GM21529 (cell line): ENCODE results near the gene SLX4IP.

Experiments
- ATAC-seq: cut with Tn5 transposase; IDR thresholded peaks from one replicate; pipeline ENCODE4 v1.9.1; 2021; ENCODE audit not compliant: unreplicated experiment

The SLX4IP gene

DNA sequence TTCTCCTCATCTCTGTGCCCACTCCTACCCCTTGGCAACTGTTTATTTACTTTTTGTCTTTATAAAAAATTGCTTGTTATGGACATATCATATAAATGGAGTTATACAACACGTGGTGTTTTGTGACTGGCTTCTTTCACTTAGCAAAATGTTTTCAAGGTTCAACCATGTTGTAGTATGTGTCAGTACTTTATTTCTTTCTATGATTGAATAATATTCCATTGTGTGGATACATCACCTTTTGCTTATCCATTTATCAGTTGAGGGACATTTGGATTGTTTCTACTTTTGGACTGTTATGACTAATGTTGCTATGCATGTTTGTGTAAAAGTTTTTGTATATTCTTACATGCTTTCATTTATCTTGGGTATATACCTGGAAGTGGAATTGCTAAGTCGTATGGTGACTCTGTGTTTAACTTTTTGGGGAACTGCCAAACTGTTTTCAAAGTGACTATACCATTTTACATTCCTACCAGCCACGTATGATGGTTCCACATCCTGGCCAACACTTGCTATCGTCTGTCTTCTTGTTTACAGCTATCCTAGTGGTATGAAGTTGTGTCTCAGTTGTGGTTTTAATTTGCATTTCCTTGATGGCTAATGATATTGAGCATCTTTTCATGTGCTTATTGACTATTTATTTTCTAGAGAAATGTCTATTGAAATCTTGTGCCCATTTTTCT is 84.4 kb downstream of the SLX4IP start:
- ATAC-seq = peak; percentile 54

DNA sequence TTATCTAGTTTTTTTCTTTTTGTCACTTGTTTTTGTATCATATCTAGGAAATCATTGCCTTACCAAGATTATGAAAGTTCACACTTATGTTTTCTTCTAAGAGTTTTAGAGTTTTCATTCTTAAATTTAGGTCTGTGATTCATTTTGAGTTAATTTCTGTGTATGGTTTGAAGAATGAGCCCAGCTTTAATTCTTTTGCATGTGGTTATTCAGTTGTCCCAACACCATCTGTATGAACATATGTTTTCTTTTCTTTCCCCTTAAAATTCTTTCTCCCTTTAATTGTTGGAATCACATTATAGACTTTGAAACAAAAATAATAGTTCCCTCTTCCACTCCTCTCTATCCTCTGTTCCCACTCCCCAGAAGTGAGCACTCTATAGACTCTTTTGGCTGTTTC is 85.4 kb downstream of the SLX4IP start:
- no peak for ATAC-seq

DNA sequence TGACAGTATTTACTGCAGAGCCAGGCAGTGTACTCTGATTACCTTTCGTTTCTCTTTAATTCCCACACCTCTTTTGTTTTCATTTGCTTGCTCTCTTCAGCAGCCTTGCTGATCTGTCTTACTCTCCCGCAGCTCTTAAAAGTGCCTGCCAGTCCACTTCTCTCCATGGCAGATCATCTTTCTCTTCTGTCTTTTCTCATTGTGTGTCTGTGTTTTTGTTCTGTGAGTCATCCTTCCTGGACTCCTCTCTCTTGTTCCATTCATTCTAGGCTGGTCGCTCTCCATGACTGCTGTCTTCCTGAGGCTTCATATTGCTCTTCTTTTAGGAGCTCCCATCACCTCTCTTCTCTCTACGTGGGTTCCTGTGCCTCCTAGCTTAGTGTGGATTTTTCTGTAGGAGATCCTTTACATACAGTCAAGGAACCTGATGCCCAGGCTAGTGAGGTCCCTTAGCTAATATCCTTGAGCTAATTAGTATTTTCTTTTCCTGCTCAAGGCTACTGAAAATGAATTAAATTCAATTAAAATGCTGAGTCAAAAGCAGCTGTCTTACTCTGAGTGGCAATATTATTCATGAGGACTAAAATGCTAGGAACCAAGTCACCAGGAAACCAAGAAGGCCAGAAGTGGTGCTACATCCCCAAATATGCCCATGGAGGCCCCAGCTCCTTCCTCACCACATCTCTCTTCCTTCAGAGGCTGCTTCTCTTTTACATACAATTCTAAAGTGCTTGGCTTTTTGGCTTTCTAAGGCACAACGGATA is 86.1 kb downstream of the SLX4IP start:
- no peak for ATAC-seq

DNA sequence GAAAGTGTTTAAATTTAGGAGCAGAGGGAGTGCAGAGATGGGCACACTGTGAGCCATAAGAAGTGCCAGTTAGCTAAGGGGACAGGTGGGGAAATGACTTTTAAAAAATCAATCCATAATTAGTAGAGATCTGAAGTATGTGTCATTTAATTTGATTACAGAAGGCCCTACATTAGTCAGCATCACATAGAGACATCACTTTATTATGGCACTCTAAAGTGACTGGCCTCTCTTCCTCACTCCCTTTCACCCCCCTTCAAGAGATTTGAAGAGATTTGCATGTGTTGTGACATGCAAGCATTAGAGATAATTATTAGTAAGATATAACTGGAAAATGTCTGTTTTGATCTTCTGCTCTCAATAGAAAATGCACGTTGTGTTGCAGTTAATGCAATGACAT is 86.7 kb downstream of the SLX4IP start:
- no peak for ATAC-seq

DNA sequence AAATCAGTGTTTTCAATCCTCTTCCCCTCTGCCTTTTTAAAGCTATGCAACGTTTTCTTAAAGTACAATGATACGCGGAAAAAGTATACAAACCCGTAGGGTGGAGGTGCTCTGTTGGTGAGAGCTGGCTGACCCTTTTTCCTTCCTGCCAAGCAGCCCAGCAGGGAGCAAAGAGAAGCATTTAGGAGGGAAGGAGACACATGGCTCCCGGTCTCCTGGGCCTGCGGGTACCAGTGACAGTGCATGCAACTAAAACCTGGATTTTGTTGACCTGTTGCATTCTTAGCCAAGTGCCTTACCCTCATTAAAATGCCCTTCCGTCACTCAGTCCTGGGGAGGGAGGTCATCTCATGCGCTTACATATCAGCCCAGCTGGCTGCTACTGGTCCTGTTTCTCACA is 87.2 kb downstream of the SLX4IP start:
- no peak for ATAC-seq

DNA sequence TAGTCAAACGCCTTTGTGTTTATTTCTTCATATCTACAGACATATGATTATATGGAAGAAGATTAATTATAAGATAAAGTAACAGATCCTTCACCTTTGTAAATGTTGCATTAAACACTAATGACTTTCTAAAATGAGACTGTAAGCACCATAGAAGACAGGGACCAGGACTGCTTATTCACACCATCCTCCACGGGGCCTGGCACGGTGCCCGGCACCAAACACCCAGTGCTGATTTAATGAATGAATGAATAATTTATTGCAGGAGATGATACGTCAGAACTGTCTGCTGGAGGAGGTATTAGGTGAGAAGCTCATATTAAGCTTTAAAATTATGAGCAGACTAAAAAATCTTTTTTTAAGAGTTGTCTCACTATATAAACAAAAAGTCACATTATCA is 88.3 kb downstream of the SLX4IP start:
- no peak for ATAC-seq

DNA sequence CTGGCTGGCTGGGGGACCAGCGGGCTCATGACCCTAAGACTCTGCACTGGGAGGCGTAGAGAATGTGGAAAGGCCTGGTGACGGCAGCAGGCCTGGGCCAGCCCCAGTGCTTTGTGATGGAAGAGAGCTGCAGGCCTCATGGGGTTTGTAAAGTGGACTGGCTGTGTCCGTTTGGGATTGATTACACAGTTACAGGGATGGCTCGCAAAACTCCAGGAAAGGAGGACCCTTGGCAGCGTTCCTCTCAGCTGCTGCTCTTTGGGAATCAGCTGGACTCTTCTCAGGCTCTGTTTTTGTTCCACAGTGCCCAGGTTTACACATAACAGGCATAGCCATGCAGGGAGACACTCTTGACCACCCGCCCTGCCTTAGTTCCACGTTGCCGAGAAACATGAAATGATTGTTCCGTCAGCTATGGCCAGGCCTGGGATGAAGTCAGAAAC is 89.0 kb downstream of the SLX4IP start:
- no peak for ATAC-seq

DNA sequence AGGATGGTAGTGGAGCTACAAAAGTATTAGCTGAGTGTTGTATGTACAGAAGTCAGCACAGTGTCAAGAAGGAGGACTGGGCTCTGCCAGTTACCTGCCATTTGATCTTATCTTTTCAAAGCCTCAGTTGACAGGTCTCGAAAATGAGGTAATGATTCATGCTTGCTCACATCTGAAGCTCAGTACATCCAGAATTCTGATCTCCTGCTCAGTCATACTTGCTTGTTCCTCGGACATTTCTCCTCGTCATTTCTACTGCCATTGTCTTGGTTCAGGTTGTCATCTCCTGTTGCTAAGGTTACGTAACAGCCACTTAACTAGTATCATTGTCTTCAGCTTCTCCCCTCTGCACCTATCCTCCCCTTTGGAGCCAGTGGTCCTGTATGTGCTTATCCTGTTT is 89.5 kb downstream of the SLX4IP start:
- ATAC-seq = no peak

DNA sequence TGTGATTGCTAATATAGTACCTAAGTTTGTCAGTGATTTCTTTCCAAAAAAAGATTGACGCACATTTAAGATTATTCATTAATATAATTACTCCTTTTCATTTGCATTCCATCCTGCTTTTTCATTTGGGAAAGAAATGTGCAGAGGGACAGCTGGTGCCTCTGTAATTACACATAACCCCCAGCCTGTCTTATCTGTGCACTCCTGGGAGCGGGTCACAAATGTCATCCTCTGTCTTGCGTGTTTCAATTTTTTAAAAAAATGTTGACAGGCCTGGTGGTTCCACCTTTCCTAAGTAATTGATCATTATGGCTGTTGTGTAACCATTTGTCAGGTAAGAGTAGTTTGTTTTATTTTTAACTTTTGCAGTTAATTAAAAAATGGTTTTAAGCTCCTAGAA is 92.7 kb downstream of the SLX4IP start:
- ATAC-seq = no peak

DNA sequence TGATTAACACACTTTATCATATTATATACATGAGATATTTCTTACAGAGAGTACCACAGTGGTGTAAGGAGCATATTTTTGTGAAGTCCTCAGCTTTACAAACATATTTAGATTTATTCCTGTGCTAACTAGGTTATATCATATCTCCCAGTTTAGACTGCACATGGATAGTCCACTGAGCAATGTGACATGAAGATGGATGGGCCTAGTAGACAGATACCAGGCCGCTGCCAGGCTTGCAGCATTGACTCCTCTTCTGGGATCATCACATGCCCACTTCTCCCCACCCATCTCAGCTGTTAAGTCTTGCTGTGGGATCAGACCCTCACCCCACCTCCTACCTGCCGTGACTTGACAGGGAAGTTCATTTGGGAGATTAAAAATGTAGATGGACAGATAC is 95.8 kb downstream of the SLX4IP start:
- no peak for ATAC-seq

DNA sequence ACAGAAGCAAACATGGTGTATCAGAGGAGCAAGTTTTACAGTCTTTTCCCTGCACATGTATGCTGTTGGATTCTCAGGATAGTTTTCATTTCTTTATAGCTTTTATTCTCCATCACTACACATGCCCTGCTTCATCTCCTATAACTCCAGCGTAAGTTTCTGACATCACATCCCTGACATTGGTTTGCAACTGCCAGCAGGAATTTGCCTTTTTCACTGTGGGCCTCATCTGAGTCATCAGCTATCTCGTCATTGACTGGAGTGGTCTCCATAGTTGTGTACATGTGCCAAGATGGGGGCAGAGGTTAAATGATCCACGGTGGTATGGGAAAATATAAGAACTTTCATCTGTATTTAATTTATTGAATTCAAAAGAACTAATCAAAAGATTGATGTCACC is 96.7 kb downstream of the SLX4IP start:
- no peak for ATAC-seq

DNA sequence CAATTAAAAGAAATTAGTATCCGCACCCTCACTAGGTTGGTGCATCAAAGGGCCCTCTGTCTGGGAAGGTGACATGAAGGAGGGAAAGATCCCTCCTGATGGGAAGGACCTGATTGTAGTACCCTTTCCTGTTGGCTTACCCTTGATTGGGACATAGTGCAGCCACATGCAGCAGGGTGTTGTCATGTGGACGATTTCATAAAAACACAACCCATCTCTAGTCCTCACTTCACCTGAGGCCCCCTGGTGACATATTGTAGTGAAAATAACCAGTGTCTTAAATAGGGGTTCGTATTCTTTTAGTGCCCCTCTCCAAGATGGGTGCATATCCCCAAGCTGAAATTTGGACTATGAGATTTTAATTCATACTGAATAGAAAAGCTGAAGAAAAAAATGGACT is 97.3 kb downstream of the SLX4IP start:
- ATAC-seq = no peak

DNA sequence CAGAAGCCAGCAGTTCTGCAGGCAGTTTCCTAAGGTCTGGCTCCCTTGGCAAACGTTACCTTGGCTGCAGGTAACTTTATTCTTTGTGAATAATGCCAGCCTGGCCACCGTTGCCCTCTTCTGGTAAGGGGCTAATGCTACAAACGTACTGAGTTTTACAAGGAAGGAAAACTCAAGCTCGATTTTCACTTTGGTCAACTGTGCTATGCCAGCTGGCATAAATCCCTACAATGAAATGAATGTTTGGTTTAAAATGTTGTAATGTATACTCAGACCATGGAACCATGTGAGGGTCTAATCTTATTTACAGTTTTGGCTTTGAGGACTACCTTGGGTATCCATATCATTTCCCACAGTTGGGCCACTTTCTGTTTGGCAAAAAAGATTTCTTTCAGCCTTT is 101.4 kb downstream of the SLX4IP start:
- no peak for ATAC-seq

DNA sequence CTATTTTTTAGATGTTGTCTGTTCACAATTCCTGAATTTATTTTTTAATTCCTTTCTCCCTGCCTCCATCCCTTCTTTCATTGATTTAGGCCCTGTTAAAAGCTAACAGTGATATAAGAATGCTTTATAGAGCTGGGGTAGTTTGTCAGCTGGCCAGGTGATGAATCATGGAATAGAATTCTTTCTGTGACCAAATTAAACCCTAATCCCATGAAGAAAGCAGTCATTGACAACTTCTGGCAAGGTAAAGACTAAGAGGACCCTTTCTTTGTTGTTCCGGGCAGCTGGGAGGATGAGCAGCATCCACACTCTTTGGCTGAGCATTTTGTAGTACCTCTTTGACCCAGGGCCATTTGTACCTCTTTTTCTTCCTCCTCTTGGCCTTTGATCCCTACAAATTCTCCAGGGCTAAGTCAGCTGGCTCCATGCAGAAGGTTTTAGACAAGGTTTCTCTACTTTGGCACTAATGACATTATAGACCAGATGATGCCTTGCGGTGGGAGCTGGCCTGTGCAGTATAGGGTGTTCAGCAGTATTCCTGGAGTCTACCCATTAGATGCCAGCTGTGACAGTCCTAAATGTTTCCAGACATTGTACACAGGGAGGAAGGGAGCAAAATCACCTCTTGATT is 102.9 kb downstream of the SLX4IP start:
- ATAC-seq = no peak

DNA sequence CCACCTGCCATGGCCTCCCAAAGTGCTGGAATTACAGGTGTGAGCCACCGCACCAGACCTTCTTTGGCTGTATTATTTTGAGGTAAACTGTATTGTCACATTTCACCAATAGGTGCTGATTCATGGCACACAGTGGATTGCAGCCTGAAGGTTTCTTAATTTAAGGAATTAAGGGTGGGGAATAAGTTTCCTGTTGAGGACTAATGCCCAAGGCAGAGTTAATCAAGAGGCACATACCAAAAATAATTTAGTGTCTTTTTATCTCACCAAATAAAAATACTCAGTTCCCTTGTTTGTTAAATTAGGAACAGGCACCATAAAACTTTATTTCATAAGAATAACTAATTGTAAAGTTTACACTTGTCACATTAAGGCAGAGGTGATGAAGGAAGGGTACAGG is 103.7 kb downstream of the SLX4IP start:
- no peak for ATAC-seq

DNA sequence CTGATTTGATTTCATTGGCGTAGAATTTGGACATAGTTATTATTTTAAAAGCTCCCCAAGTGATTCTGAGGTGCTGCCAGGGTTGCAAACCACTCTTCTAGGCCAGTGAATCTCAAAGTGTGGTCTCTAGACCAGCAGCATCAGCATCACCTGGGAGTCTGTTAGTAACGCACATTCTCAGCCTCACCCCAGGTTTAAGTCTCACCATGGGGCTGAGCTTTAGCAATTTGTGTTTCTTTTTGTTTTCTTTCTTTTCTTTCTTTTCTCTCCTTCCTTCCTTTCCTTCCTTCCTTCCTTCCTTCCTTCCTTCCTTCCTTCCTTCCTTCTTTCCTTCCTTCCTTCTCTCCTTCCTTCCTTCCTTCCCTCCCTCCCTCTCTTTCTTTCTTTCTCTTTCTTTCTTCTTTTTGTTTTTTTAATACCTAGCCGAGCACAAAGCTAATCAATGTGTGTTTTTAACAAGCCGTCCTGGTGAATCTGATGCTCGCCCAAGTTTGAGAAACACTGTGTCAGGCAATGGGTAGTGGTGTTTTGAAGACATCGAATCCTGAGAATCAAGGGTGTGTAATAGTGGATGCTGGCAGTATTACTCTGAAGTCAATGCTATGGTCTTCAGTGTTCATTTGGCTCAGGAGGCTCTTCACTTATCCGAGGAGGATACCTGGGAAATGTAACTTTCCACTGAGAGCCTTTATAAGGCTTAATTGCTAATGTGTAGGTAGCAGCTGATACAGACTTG is 104.9 kb downstream of the SLX4IP start:
- no peak for ATAC-seq

DNA sequence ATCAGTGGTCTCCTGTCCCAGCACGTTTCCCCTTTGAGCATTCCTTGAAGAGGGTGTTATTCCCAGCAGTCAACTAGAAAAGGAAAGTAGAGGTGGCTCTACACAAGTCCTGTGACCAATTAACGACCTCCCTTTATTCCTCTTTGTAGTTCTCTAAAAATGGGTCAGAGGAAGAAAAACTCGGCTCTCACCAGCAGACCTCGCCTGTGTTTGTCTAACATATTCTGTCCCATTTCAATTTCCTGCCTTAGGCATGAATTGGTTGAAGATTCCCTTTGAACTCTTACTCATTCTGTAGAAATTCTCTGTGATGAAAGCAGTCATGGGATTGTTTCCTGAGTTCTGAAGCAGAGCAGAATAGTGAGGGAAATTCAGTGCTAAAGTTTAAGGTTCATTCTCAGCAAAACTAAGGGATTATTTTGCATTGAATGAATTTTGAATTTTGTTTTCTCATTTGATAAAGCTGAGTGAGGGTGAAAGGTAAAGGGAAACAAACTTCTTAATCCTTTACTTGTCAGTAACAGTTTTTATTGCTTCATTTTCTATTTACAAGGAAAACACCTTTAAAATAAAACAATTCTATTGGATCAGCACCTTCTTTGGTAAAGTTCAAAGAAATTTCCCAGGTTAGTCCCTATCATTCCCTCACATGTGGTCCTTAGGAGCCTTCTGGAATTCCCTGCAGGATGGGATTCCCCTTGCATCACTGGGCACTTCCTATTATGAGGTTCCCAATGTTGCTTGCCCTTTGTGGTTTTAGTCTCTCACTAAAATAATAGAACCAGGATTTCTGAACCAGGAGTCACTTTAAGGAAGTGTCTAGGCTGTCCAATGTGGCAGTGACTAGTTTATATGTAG is 105.8 kb downstream of the SLX4IP start:
- no peak for ATAC-seq

DNA sequence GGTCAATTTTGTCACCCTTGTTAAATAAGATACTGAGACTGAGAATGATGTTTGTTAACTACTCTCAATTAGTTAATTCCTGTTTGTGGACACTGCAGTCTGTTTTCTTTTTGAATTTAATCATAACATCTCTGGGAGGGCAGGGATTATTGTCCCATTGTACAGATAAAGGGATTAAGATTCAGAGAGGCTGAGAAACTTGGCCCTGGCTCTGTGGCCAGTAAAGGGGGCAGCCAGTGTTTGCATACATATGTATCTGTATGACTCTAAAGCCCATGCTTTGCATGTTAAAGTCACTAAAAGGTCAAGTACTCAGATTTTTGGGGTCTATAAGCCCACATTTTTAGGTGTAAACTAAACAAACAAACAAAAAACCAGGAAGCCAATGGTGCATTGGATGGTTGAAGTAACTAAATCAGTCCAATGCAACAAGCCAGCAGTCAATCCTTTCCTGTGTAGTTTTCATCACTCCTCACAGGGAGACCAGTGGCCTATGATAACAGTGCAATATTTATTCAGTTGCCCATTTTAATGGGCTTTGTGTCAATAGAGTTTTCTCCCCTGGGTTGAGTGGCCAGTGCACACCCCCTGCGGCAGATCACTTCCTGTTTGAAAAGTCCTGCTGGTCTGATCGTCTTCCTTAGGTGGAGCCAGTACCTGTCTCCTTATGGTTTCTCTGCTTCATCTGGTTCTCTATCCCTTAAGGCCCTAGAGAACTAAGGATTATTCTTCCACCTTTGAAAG is 106.7 kb downstream of the SLX4IP start:
- no peak for ATAC-seq

DNA sequence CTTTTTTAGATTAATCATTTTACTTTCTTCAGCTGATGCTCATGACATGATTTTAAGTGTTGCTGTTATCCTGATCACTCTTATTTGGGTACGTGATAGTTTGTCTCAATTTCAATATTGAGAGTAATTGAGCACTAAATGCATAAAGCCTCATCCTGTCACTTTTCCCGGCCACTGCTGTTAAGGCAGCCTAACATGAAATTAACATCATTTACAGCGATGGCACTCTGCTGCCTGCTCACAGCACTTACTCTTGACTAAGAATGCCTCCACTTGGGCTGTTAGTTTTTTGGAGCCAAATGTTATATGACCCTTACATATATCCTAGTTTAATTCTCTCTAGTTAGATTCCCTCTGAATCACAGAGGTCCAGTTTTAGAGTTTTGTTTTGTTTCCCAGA is 107.3 kb downstream of the SLX4IP start:
- ATAC-seq = no peak

DNA sequence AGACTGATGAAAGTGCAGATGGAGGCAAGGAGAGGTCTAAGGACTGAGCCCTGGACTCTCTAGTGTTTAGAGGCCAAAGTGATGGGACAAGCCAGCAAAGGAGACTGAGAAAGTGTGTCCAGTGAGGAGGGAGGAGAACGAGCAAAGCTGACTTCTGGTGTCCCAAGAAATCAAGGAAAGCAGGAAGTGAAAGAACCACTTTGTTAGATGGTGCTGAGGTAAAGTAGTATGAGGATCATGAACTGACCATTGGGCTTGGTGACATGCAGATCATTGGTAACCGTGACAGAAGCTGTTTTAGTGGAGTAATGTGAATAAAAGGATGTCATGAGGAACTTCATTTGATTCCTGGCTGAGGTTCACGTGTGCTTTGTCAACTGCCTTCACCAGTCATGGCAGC is 108.4 kb downstream of the SLX4IP start:
- no peak for ATAC-seq
